GM04503 (cell line): ENCODE results near the gene RPAIN.

Experiments used
- DNase-seq: peaks from one replicate; pipeline ENCODE4 v3.0.0-alpha.2; 2012; ENCODE audit warnings: low read depth

RPAIN gene

GRCh38 chr17:5419959-5420653, at the start of gene RPAIN:
Gene RPAIN (plus strand): TSS chr17:5420182. CDS start chr17:5420211, 29 bp downstream.
- peak; percentile 48 for DNase-seq

GRCh38 chr17:5370411-5370810, 49.6 kb upstream of the RPAIN start:
- DNase-seq: no peak

- DNase-seq: no peak
Observed at GRCh38 chr17:5373112-5373511, 46.9 kb upstream of the RPAIN start.

GRCh38 chr17:5378566-5379207, 41.3 kb upstream of the RPAIN start:
- no peak for DNase-seq

- no peak for DNase-seq
Observed at GRCh38 chr17:5379351-5380107, 40.5 kb upstream of the RPAIN start.

- DNase-seq: peak; percentile 0
Observed at GRCh38 chr17:5380491-5381135, 39.4 kb upstream of the RPAIN start.

GRCh38 chr17:5381542-5381941, 38.4 kb upstream of the RPAIN start:
- DNase-seq: peak; percentile 7

- no peak for DNase-seq
Observed at GRCh38 chr17:5391678-5392077, 28.3 kb upstream of the RPAIN start.

GRCh38 chr17:5396612-5397011, 23.4 kb upstream of the RPAIN start:
- DNase-seq: no peak

GRCh38 chr17:5399767-5400166, 20.2 kb upstream of the RPAIN start:
- DNase-seq: no peak

- DNase-seq: no peak
Observed at GRCh38 chr17:5405400-5405799, 14.6 kb upstream of the RPAIN start.

GRCh38 chr17:5408186-5408585, 11.8 kb upstream of the RPAIN start:
- DNase-seq: no peak

- DNase-seq: no peak
Observed at GRCh38 chr17:5410594-5411272, 9.2 kb upstream of the RPAIN start.

- DNase-seq: peak; percentile 83
Observed at GRCh38 chr17:5413682-5414081, 6.3 kb upstream of the RPAIN start.

- DNase-seq: no peak
Observed at GRCh38 chr17:5416901-5417300, 3.1 kb upstream of the RPAIN start.

GRCh38 chr17:5418858-5419355, 1.1 kb upstream of the RPAIN start:
- DNase-seq: no peak

GRCh38 chr17:5419356-5419958, 525 bp upstream of the RPAIN start, which contains the start of gene NUP88:
Gene NUP88 (minus strand): TSS chr17:5419662. CDS start chr17:5419650, 12 bp downstream.
- peak; percentile 84 for DNase-seq

GRCh38 chr17:5422505-5422904, 2.5 kb downstream of the RPAIN start:
- DNase-seq: peak; percentile 46

- DNase-seq: no peak
Observed at GRCh38 chr17:5424909-5425308, 4.9 kb downstream of the RPAIN start.

- no peak for DNase-seq
Observed at GRCh38 chr17:5425826-5426225, 5.8 kb downstream of the RPAIN start.

- DNase-seq: no peak
Observed at GRCh38 chr17:5429191-5429887, 9.4 kb downstream of the RPAIN start.
